GM21619 (cell line): ENCODE data around the gene RBM8A.

Experiments
- ATAC-seq: cut with Tn5 transposase; IDR thresholded peaks from one replicate; pipeline ENCODE4 v1.9.1; 2021; ENCODE audit not compliant: unreplicated experiment

Gene RBM8A

GRCh38 chr1:145927063-145927886 lies at the start of gene RBM8A:
TSS of gene RBM8A (minus strand) at chr1:145927484. CDS start at chr1:145927426, 58 bp downstream.
- ATAC-seq: peak; percentile 94

GRCh38 chr1:145977016-145977415 lies 49.7 kb upstream of the RBM8A start:
- no peak for ATAC-seq

- no peak for ATAC-seq
Observed at GRCh38 chr1:145975216-145975615, 47.9 kb upstream of the RBM8A start.

- ATAC-seq: no peak
Observed at GRCh38 chr1:145974721-145975120, 47.4 kb upstream of the RBM8A start.

- ATAC-seq: no peak
Observed at GRCh38 chr1:145972580-145972979, 45.3 kb upstream of the RBM8A start.

GRCh38 chr1:145967288-145967687 lies 40.0 kb upstream of the RBM8A start:
- no peak for ATAC-seq

GRCh38 chr1:145965119-145965744 lies 37.9 kb upstream of the RBM8A start:
- ATAC-seq: no peak

- peak; percentile 88 for ATAC-seq
Observed at GRCh38 chr1:145964328-145965118, 37.2 kb upstream of the RBM8A start, which contains the start of the genes ANKRD34A and POLR3GL. TSS of gene ANKRD34A (minus strand) at chr1:145964575. CDS start at chr1:145961759, 2,816 bp downstream. TSS of gene POLR3GL (plus strand) at chr1:145964690. CDS start at chr1:145974866, 10,176 bp downstream.

- ATAC-seq: no peak
Observed at GRCh38 chr1:145963265-145964019, 36.2 kb upstream of the RBM8A start.

GRCh38 chr1:145962157-145963102 lies 35.1 kb upstream of the RBM8A start:
- no peak for ATAC-seq

GRCh38 chr1:145961425-145962156 lies 34.3 kb upstream of the RBM8A start:
- ATAC-seq: no peak

GRCh38 chr1:145961109-145961424 lies 33.8 kb upstream of the RBM8A start:
- ATAC-seq: no peak

- no peak for ATAC-seq
Observed at GRCh38 chr1:145960468-145961108, 33.3 kb upstream of the RBM8A start.

GRCh38 chr1:145959957-145960467 lies 32.7 kb upstream of the RBM8A start:
- ATAC-seq: no peak

GRCh38 chr1:145959333-145959732 lies 32.0 kb upstream of the RBM8A start:
- no peak for ATAC-seq

GRCh38 chr1:145958734-145959133 lies 31.4 kb upstream of the RBM8A start:
- ATAC-seq: no peak

GRCh38 chr1:145957443-145958319 lies 30.4 kb upstream of the RBM8A start, which contains the start of gene LIX1L:
TSS of gene LIX1L (minus strand) at chr1:145958017. CDS start at chr1:145957927, 90 bp downstream.
- peak; percentile 86 for ATAC-seq
